GM12878 (cell line): Measurements from ENCODE around the gene PLCB4. TPM values are rescaled to one million over a fixed set of nuclear protein-coding genes. Genes with fewer than 3 reads are reported as not detected.

ENCODE experiments used
- ATAC-seq: fragments of 200-7000 bp; cut with Tn5 transposase; 3 replicates; pipeline ENCODE4 v1.9.1; 2020; ENCODE audit warnings: mild to moderate bottlenecking, moderate library complexity
- BruUV-seq: library from RNA; stranded (reverse); fragments of 400-500 nt; replicated peaks from 2 replicates; lab custom pipeline; 2021; lab: Mats Ljungman, UMichigan
- CTCF ChIA-PET: fragments of 300-600 bp; sonication (Branson Sonifier 250); formaldehyde crosslinking; extraction: SDS; loops from one replicate; lab custom pipeline; 2021; ENCODE audit warnings: inconsistent platforms; lab: Yijun Ruan, JAX
- POLR2A ChIA-PET: fragments of 350-600 bp; formaldehyde crosslinking; extraction: SDS; loops from one replicate; lab custom pipeline; 2021; ENCODE audit warnings: inconsistent platforms; lab: Charles Lee
- RAD21 ChIA-PET: fragments of 300-600 bp; sonication (Branson Sonifier 250); formaldehyde crosslinking; loops from one replicate; lab custom pipeline; 2023; ENCODE audit warnings: antibody characterized with exemption; ENCODE audit not compliant: unreplicated experiment; lab: Charles Lee
- SMC1A ChIA-PET: fragments of 300-600 bp; sonication (Branson Sonifier 250); formaldehyde crosslinking; loops from one replicate; lab custom pipeline; 2023; ENCODE audit not compliant: unreplicated experiment, uncharacterized antibody; lab: Charles Lee
- DNase-seq: peaks from one replicate; pipeline ENCODE4 v3.0.0-alpha.2; 2011; ENCODE audit warnings: low read depth, low spot score
- FAIRE-seq: peaks from 3 replicates; lab custom pipeline; 2011; peaks lifted over from hg19 to GRCh38; lab: Jason Lieb, UNC
- H2AFZ ChIP-seq: 2 replicates; pipeline ENCODE4 v1.6.0; 2011; ENCODE audit warnings: low read depth, low read length, control low read depth; ENCODE audit not compliant: control insufficient read depth
- H3K27ac ChIP-seq: 2 replicates; pipeline ENCODE4 v1.5.1; 2011; ENCODE audit warnings: control low read depth; ENCODE audit not compliant: control insufficient read depth, insufficient read depth
- H3K27me3 ChIP-seq, 2 experiments: replicated peaks in 1 of 2; 2 replicates each; pipeline versions ENCODE4 v1.6.0 to v1.6.1; 2011; ENCODE audit warnings: low read length in 1 of 2; ENCODE audit not compliant: control insufficient read depth in 2 of 2, insufficient read depth in 2 of 2
- H3K36me3 ChIP-seq, 2 experiments: 2 replicates each; pipeline ENCODE4 v1.5.1; 2011; ENCODE audit warnings: low read length in 1 of 2; ENCODE audit not compliant: control insufficient read depth in 2 of 2, insufficient read depth in 2 of 2
- H3K4me1 ChIP-seq: 2 replicates; pipeline ENCODE4 v1.6.1; 2011; ENCODE audit warnings: mild to moderate bottlenecking, low read length, moderate library complexity, mixed read lengths; ENCODE audit not compliant: control insufficient read depth, insufficient read depth
- H3K4me2 ChIP-seq: 2 replicates; pipeline ENCODE4 v1.6.0; 2011; ENCODE audit warnings: control low read depth; ENCODE audit not compliant: control insufficient read depth, insufficient read depth
- H3K4me3 ChIP-seq: fragments of 200-600 bp; sonication (generic); 2 replicates; pipeline ENCODE4 v1.5.1; 2016
- H3K79me2 ChIP-seq: 2 replicates; pipeline ENCODE4 v1.6.0; 2011; ENCODE audit warnings: low read length; ENCODE audit not compliant: control insufficient read depth, insufficient read depth
- H3K9ac ChIP-seq: 2 replicates; pipeline ENCODE4 v1.8.0; 2011; ENCODE audit warnings: low read length, control low read depth, mixed read lengths; ENCODE audit not compliant: control insufficient read depth, insufficient read depth
- H3K9me3 ChIP-seq: replicated peaks from 3 replicates; pipeline ENCODE4 v1.5.1; 2011; ENCODE audit warnings: mild to moderate bottlenecking, low read length; ENCODE audit not compliant: control insufficient read depth, insufficient read depth
- H4K20me1 ChIP-seq: 2 replicates; pipeline ENCODE4 v1.6.0; 2011; ENCODE audit not compliant: control insufficient read depth, insufficient read depth
- BCLAF1 ChIP-seq: fragments of 450-650 bp; IDR thresholded peaks from 2 replicates; pipeline ENCODE4 v1.6.1; 2017; ENCODE audit warnings: antibody characterized with exemption, mild to moderate bottlenecking, moderate library complexity
- CEBPZ ChIP-seq: fragments of 150-350 bp; IDR thresholded peaks from 2 replicates; pipeline ENCODE4 v1.6.1; 2016; ENCODE audit warnings: low read depth, low read length
- GABPA ChIP-seq: IDR thresholded peaks from 2 replicates; pipeline ENCODE4 v1.6.1; 2014; ENCODE audit warnings: antibody characterized with exemption, low read depth, mild to moderate bottlenecking, inconsistent platforms
- HCFC1 ChIP-seq: fragments of 150-350 bp; IDR thresholded peaks from 2 replicates; pipeline ENCODE4 v1.6.1; 2014; ENCODE audit warnings: low read length
- KAT2A ChIP-seq: conservative IDR thresholded peaks from 2 replicates; pipeline ENCODE4 v1.6.1; 2011; ENCODE audit warnings: low read depth, low read length; ENCODE audit not compliant: control insufficient read depth
- PBX3 ChIP-seq: IDR thresholded peaks from 2 replicates; pipeline ENCODE4 v1.6.1; 2011; ENCODE audit warnings: mild to moderate bottlenecking, low read depth, low read length, moderate library complexity; ENCODE audit not compliant: insufficient replicate concordance
- RB1 ChIP-seq: fragments of 450-650 bp; formaldehyde crosslinking; IDR thresholded peaks from 2 replicates; pipeline ENCODE4 v1.6.1; 2017; ENCODE audit warnings: mild to moderate bottlenecking, borderline replicate concordance
- SMAD1 ChIP-seq: fragments of 450-650 bp; IDR thresholded peaks from 2 replicates; pipeline ENCODE4 v1.6.1; 2018; ENCODE audit warnings: mild to moderate bottlenecking, low read depth; ENCODE audit not compliant: partially characterized antibody
- TAF1 ChIP-seq: IDR thresholded peaks from 2 replicates; pipeline ENCODE4 v1.6.1; 2011; ENCODE audit warnings: mild to moderate bottlenecking, low read depth, low read length, borderline replicate concordance
- WRNIP1 ChIP-seq: IDR thresholded peaks from 2 replicates; pipeline ENCODE4 v1.6.1; 2011; ENCODE audit warnings: low read depth, low read length, improper control_type of control experiment, borderline replicate concordance
- ZNF384 ChIP-seq: IDR thresholded peaks from 2 replicates; pipeline ENCODE4 v1.6.1; 2012; ENCODE audit warnings: low read depth, mild to moderate bottlenecking, low read length, improper control_type of control experiment, borderline replicate concordance
- ZNF592 ChIP-seq: fragments of 450-650 bp; IDR thresholded peaks from 2 replicates; pipeline ENCODE4 v1.6.1; 2017; ENCODE audit warnings: mild to moderate bottlenecking, moderate library complexity
- ZNF622 ChIP-seq: fragments of 450-650 bp; IDR thresholded peaks from 2 replicates; pipeline ENCODE4 v1.6.1; 2017; ENCODE audit warnings: mild to moderate bottlenecking, inconsistent platforms
- WGBS: methylation state at CpG from one replicate; pipeline ENCODE4 v1.1.6; 2016; ENCODE audit warnings: low lambda C conversion rate; ENCODE audit not compliant: insufficient replicate concordance, insufficient coverage; ENCODE audit errors: missing lambda C conversion rate; 5-methylcytosine and 5-hydroxymethylcytosine counted together
- in situ Hi-C: fragments of 300-500 bp; cut with MboI; formaldehyde crosslinking; loops from 9 replicates; pipeline ENCODE4 v1.14.3; 2018; ENCODE audit warnings: mixed read lengths
- intact Hi-C: fragments of 100-400 bp; cut with micrococcal nuclease; formaldehyde crosslinking; loops from one replicate; pipeline ENCODE4 v1.14.2; 2022; ENCODE audit not compliant: unreplicated experiment
- polyA plus RNA-seq, 11 experiments: library from polyadenylated mRNA; depleted of rRNA in 4 of 11; unstranded in 6 of 11; stranded (reverse) in 5 of 11; fragments of >200 nt; fragmentation: Nextera tagmentation in 4 of 11; fragmentation: Illumina TruSeq in 1 of 11; extraction: Ambion mirVana in 4 of 11; extraction: Trizol in 1 of 11; gene quantifications; 1 replicate in 1 of 11; 2 replicates in 10 of 11; pipeline versions ENCODE4 v1.2.1 to v1.2.3, GENCODE V29; 2011 to 2016; ENCODE audit warnings: inconsistent platforms in 2 of 11, missing spikeins in 2 of 11, low read depth in 1 of 11
- total RNA-seq, 4 experiments: library from RNA; depleted of rRNA in 3 of 4; stranded (reverse); fragments of >200 nt in 3 of 4; fragmentation: Illumina TruSeq in 1 of 4; extraction: Trizol in 1 of 4; gene quantifications; 2 replicates each; pipeline versions ENCODE4 v1.2.1 to v1.2.3, GENCODE V29; 2013 to 2021

The PLCB4 gene
- total and polyA plus RNA-seq, 10 of the 15 experiments (the other 5 are each of a cell fraction or from before 2014, with no cell fraction given) = not detected

GRCh38 chr20:9476174-9476573, 407.3 kb downstream of the PLCB4 start:
- ChIA-PET RAD21 (no interaction called here), SMC1A (no interaction called here), POLR2A (no interaction called here), CTCF (interaction anchor here (1.5 to 1.8 kb wide), 2 partner anchors 8 to 68 kb away, joined by 3 to 8 read pairs; no protein-coding TSS in a partner anchor)
- no peak for ATAC-seq
- no peak for DNase-seq
- Histone ChIP-seq H3K79me2 (no peaks in the 10 kb centered on the region), H3K4me1 (no peaks in the 10 kb centered on the region), H4K20me1 (no peaks in the 10 kb centered on the region), H3K4me3 (no peak overlapping the region), H3K36me3 (no peaks in the 10 kb centered on the region), H3K27ac (no peak overlapping the region), H3K9ac (no peak overlapping the region), H3K4me2 (no peak overlapping the region), H3K27me3 (no peaks in the 10 kb centered on the region), H3K9me3 (no peaks in the 10 kb centered on the region), H2AFZ (no peak overlapping the region)
- WGBS = 10% methylated on average over 4 of the region's 4 CpGs
- no TSS peak for BruUV-seq
- intact Hi-C loops (no loop called here), in situ Hi-C loops (no loop called here)
- FAIRE-seq = no peak
- TF ChIP-seq KAT2A = no peak
- no peak for TF ChIP-seq CEBPZ
- no peak for TF ChIP-seq GABPA
- TF ChIP-seq SMAD1 = no peak
- TF ChIP-seq WRNIP1 = no peak
- TF ChIP-seq ZNF622 = no peak
- TF ChIP-seq RB1 = no peak
- no peak for TF ChIP-seq PBX3
- no peak for TF ChIP-seq TAF1
- TF ChIP-seq BCLAF1 = no peak
- TF ChIP-seq ZNF592 = no peak
- TF ChIP-seq ZNF384 = no peak
- no peak for TF ChIP-seq HCFC1
